Left lobe of liver (tissue), 2 donors: ENCODE results near the gene SF3A1. TPM values are rescaled to one million over a fixed set of nuclear protein-coding genes. Genes with fewer than 3 reads are reported as not detected.
"Not testable (repeated sequence)": the region's sequence is repeated elsewhere in the genome, so short reads cannot be mapped to it uniquely, and the experiment has no call there.

ENCODE experiments used
- ATAC-seq: fragments of 200-7000 bp; cut with Tn5 transposase; one replicate; pipeline ENCODE4 v1.9.1; 2020; ENCODE audit warnings: mild to moderate bottlenecking, moderate library complexity
- DNase-seq: peaks from one replicate; pipeline ENCODE4 v3.0.0-alpha.2; 2020; ENCODE audit warnings: low spot score
- total RNA-seq: library from RNA; stranded (reverse); gene quantifications from one replicate; pipeline ENCODE4 v1.2.1, GENCODE V29; 2021
- donor health status: DM: no; HTN: no; CAD: no; lungs with moderate emphysema.
- donor health status: DM: no; HTN: yes; CAD: no.

The SF3A1 gene, protein sequence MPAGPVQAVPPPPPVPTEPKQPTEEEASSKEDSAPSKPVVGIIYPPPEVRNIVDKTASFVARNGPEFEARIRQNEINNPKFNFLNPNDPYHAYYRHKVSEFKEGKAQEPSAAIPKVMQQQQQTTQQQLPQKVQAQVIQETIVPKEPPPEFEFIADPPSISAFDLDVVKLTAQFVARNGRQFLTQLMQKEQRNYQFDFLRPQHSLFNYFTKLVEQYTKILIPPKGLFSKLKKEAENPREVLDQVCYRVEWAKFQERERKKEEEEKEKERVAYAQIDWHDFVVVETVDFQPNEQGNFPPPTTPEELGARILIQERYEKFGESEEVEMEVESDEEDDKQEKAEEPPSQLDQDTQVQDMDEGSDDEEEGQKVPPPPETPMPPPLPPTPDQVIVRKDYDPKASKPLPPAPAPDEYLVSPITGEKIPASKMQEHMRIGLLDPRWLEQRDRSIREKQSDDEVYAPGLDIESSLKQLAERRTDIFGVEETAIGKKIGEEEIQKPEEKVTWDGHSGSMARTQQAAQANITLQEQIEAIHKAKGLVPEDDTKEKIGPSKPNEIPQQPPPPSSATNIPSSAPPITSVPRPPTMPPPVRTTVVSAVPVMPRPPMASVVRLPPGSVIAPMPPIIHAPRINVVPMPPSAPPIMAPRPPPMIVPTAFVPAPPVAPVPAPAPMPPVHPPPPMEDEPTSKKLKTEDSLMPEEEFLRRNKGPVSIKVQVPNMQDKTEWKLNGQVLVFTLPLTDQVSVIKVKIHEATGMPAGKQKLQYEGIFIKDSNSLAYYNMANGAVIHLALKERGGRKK
- total RNA-seq = 73.3 TPM

DNA sequence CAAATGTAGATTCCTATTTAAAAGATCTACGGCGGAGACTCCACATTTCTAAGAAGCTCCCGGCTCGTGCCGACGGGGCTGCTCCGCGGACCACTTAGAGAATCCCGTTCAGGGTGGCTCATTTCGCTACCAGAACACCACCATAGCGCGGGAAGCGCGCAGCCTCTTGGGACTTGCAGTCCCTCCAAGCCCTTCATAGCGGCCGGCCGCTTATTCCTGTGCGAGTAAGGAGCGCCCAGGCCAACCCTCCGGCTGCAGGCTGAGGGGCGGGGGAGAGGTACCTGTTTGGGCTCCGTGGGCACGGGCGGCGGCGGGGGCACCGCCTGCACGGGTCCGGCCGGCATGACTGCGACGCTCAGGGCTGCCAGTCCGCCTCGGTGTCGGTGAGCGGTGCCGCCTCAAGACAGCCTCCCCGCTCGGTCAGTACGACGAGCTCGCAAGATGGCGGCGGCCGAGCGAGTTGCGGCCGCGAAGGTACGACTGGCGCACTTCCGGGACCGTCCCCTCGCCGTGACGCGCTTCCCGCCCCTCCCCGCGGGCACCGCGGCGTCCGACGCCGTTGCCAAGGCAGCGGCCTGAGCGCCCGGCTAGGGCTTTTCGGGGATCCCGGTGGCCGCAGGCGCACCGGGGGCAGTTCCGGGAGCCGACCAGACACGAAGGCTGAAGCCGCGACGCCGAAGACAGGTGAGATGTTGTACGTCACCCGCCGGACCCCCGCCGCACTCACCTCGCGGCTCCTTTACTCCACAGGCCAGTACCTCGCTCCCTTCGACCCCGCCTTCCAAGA is at the start of gene SF3A1, which contains the start of gene CCDC157:
SF3A1 (minus strand) TSS at position 446 of the 787 bp plus-strand sequence; CDS start at position 344, 102 bp downstream.
CCDC157 (plus strand) TSS at position 559 of the 787 bp plus-strand sequence. CDS start 8,994 bp downstream, outside the sequence.
- DNase-seq (peak; percentile 88), ATAC-seq (peak; percentile 97)

DNA sequence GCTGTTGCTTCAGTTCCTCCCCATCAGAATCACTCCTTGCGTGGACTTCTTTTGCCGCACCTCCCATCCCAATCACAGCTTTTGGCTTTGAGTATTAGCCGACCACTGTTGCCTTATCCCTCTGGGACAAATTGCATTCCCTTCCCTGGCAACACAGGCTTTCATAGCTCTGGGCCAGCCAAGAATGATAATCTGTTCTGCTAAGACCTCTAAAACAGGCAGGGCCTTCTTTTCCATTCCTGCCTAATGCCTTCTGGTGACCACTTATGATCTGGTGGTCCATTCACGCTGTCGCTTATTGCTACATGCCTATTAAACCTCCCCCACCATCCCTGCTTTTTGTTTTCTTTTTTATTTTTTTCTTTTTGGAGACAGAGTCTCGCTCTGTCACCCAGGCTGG is 49.7 kb upstream of the SF3A1 start:
- ATAC-seq (no peak), DNase-seq (no peak)

- DNase-seq (no peak), ATAC-seq (no peak)
These were observed 49.0 kb upstream of the SF3A1 start for GRCh38 chr22:30405731-30406130.

DNA sequence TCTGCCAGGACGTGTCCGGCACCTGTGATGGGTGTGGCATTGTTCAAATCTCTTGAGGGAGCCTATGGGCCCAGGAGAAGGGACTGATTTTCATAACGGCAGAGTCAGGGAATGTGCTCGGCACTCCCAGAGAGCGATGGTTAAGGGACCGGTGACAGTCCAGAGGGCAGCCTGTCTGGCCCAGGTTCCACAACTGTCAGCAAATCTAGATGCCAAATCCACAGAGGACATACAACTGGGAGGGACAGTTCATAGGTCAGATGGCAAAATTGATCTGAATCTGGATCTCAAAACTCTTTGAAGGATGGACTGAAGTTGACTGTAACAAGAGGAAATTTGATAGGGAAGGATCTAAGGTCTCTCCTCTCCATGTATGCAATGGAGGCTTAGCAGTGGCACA is 47.6 kb upstream of the SF3A1 start:
- DNase-seq = peak; percentile 93
- ATAC-seq = peak; percentile 77

- ATAC-seq, DNase-seq: not testable (repeated sequence)
These were observed 46.0 kb upstream of the SF3A1 start for GRCh38 chr22:30402766-30403104.

- DNase-seq (no peak), ATAC-seq (no peak)
These were observed 45.5 kb upstream of the SF3A1 start for GRCh38 chr22:30402028-30402765.

DNA sequence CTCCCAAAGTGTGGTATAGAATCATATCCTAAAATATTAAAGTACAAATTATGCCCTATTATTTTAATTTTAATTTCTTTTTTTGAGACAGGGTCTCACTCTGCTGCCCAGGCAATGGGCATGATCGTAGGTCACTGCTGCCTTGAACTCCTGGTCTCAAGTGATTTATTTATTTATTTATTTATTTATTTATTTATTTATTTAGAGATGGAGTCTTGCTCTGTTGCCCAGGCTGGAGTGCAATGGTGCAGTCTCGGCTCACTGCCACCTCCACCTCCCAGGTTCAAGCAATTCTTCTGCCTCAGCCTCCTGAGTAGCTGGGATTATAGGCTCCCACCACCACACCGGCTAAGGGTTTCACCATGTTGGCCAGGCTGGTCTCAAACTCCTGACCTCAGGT is 44.3 kb upstream of the SF3A1 start:
- DNase-seq, ATAC-seq: not testable (repeated sequence)

DNA sequence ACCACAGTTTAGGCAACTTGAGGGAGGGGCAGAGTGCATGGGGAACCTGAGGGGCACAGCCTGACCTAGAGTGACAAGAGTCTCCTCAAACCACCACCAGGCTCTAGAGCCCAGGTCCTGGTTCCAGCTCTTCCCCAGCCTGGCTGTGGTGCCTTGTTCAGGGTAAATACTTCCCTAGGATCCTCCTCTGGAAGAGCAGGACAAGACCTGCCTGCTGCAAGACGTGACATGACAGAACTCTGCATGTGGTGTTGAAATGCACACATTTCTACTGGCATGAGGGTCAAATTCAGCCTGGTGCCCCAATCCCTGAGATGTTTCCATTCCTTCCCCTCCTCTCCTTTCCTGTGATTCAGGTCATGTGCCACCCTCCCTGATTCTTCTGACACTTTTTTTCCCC is 43.5 kb upstream of the SF3A1 start:
- ATAC-seq = no peak
- DNase-seq = no peak

DNA sequence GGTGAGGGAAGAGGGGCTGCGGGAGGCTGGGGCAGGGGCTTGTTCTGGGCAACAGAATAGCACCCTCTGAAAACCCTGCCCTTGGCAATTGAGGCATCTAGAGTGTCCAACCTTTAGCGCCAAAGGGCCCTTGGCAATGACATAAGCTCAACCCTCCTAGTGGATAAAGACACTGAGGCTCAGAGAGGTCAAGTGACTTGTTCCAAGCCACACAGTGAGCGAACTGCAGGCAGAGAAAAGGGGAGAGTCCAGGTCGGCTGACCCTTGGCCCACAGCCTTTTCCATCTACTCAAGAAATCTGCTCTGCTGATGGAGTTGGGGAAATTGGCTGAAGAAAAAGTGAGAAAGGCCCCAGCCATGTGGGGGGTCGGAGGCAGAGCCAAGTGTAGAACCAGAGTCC is 43.0 kb upstream of the SF3A1 start:
- no peak for DNase-seq
- ATAC-seq = no peak

DNA sequence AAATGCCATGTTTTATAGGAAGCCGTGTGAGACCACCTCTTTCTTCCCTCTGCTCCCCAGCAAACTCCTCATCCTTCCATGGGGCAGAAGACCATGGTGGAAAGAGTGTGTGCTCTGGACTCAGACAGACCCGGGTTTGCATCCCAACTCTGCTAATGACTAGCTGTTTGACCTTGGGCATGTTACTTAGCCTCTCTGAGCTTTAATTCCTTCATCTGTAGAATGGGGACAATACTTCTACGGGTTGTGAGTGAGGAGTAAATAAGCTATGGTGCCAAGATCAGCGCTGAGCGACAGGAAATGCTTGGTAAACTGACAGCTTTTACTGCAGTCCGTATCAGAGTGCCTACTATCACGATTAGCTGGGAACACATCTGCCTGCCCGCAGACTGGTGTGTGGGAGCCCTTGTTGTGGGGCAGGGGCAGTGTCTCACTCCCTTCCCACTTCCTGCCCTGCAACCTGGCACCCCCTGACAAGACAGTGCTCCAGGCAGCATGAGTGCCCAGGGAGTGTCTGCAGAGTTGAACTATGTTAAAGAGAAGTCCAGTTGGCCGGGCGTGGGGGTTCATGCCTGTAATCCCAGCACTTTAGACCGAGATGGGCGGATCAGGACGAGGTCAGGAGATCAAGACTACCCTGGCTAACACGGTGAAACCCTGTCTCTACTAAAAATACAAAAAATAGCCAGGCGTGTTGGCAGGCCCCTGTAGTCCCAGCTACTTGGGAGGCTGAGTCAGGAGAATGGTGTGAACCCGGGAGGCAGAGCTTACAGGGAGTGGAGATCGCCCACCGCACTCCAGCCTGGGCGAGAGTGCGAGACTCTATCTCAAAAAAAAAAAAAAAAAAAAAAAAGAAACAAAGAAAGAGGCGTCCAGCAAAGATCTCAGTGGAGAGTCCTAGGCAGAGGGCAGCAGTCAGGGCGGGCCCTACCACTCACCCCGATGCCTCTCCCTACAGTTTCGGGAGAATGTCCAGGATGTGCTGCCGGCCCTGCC is 42.3 kb upstream of the SF3A1 start:
- ATAC-seq (peak; percentile 48), DNase-seq (peak; percentile 84)

- DNase-seq (peak; percentile 95), ATAC-seq (peak; percentile 76)
These were observed 41.3 kb upstream of the SF3A1 start for GRCh38 chr22:30397656-30398635.

DNA sequence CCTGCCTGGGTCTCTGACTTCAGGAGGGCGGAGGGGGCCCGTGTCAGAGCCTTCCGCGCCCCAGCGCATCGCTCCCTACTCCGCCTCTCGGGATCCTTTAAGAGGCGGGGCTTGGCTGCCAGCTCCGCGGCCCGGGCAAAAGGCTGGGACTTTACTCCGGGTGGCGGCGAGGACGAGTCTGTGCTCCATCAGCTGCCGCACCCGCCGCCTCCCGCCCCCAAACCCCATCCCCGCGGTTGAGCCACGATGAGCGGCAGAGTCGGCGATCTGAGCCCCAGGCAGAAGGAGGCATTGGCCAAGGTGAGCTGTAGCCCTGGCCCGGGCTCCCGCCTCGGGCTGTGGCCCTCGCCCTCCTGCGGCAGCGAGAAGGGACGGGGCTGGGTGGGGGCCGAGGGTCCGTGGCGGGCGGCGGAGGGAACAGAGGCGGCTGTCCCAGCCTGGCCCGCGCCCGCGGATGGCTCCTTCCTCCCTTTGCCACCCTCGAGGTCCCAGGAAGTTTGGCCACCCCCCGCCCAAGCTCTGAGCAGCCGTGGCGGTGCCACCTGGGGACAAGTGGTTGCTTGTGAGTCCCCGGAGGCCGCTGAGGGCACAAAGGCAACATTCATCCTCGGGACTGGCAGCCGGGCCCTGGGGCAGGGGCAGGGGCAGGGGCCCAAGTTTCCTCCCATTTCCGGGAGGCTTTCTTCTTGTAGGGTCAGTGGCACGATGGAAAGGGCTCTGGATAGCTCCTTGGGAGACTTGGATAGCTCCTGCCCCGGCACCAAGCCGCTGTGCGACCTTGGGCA is 40.4 kb upstream of the SF3A1 start, which contains the start of gene SEC14L2:
SEC14L2 (plus strand) TSS at position 148 of the 785 bp plus-strand sequence; CDS start at position 247, 99 bp downstream.
- DNase-seq = peak; percentile 90
- peak; percentile 59 for ATAC-seq

GRCh38 chr22:30393885-30394284 is 37.2 kb upstream of the SF3A1 start:
- ATAC-seq (no peak), DNase-seq (no peak)

GRCh38 chr22:30393322-30393680 is 36.6 kb upstream of the SF3A1 start:
- ATAC-seq = no peak
- DNase-seq = no peak

GRCh38 chr22:30392661-30393321 is 36.1 kb upstream of the SF3A1 start:
- peak; percentile 69 for ATAC-seq
- peak; percentile 91 for DNase-seq

GRCh38 chr22:30390974-30391691 is 34.4 kb upstream of the SF3A1 start:
- ATAC-seq = peak; percentile 66

More at GRCh38 chr22:30390974-30391691, 34.4 kb upstream of the SF3A1 start:
- peak; percentile 81 for DNase-seq
